GM06990 (cell line): ENCODE data around the gene NR3C1.
A peak's percentile ranks its signal among the peaks of the same experiment; 100 is the strongest.

Experiments
- DNase-seq: peaks from one replicate; pipeline ENCODE4 v3.0.0-alpha.2; 2011; ENCODE audit not compliant: insufficient read length; ENCODE audit errors: extremely low read depth
- H3K27me3 ChIP-seq: replicated peaks from 2 replicates; pipeline ENCODE4 v1.6.0; 2011; ENCODE audit warnings: low read length; ENCODE audit not compliant: control insufficient read depth, insufficient read depth
- H3K36me3 ChIP-seq: 2 replicates; pipeline ENCODE4 v1.5.1; 2011; ENCODE audit warnings: low read length; ENCODE audit not compliant: control insufficient read depth, insufficient read depth
- H3K4me3 ChIP-seq: replicated peaks from 2 replicates; pipeline ENCODE4 v1.5.1; 2011; ENCODE audit warnings: low read depth, mild to moderate bottlenecking, control low read depth, low read length
- TF ChIP-seq, protein P1 (sequence below): IDR thresholded peaks from 2 replicates; pipeline ENCODE4 v1.5.1; 2011; ENCODE audit warnings: low read length, control low read depth, mild to moderate bottlenecking, inconsistent platforms; ENCODE audit not compliant: insufficient read depth, poor library complexity, severe bottlenecking

Gene NR3C1

DNA sequence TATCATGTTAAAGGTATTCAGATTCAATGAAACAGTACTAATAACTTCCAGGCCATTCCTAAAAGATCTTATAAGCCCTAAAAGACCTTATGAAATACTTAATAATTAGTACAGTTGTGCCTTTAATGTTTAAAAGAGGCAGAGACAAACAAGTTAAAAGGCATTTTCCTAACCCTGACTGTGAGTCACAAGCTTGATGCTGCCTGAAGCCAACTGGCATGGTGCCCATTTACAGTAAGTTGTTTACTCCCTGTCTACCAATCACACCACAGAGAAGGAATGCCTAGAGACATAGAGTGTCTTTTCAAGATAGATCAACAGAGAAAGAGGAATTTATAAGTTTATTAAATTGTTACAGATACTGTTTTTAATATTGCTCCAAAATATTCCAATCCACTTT, 47.8 kb downstream of the NR3C1 start:
- Histone ChIP-seq H3K27me3 (no peaks in the 10 kb centered on the region), H3K36me3 (peaks cover 2% of the 10 kb centered on the region; the same call in 1 of the 2 replicates), H3K4me3 (no peak overlapping the region)
- TF ChIP-seq, protein P1, sequence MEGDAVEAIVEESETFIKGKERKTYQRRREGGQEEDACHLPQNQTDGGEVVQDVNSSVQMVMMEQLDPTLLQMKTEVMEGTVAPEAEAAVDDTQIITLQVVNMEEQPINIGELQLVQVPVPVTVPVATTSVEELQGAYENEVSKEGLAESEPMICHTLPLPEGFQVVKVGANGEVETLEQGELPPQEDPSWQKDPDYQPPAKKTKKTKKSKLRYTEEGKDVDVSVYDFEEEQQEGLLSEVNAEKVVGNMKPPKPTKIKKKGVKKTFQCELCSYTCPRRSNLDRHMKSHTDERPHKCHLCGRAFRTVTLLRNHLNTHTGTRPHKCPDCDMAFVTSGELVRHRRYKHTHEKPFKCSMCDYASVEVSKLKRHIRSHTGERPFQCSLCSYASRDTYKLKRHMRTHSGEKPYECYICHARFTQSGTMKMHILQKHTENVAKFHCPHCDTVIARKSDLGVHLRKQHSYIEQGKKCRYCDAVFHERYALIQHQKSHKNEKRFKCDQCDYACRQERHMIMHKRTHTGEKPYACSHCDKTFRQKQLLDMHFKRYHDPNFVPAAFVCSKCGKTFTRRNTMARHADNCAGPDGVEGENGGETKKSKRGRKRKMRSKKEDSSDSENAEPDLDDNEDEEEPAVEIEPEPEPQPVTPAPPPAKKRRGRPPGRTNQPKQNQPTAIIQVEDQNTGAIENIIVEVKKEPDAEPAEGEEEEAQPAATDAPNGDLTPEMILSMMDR = no peak
- DNase-seq = no peak

DNA sequence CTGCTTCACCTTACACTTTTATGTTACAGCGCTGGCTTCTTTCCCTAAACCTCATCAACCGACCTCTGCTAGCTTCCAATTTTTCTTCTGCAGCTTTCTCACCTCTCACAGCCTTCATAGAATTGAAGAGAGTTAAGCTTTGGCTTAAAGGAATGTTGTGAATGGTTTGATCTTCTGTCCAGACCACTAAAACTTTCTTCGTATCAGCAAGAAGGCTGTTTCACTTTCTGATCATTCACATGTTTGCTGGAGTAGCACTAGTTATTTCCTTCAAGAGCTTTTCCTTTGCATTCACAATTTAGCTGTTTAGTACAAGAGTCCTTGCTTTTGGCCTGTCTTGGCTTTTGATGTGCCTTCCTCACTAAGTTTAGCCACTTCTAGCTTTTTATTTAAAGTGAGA, 49.5 kb downstream of the NR3C1 start:
- H3K4me3 ChIP-seq = peak overlapping the region; percentile 4
- TF ChIP-seq, protein P1 = no peak
- DNase-seq = no peak
- peaks cover 2% of the 10 kb centered on the region; the same call in 1 of the 2 replicates for H3K36me3 ChIP-seq
- H3K27me3 ChIP-seq = no peaks in the 10 kb centered on the region

DNA sequence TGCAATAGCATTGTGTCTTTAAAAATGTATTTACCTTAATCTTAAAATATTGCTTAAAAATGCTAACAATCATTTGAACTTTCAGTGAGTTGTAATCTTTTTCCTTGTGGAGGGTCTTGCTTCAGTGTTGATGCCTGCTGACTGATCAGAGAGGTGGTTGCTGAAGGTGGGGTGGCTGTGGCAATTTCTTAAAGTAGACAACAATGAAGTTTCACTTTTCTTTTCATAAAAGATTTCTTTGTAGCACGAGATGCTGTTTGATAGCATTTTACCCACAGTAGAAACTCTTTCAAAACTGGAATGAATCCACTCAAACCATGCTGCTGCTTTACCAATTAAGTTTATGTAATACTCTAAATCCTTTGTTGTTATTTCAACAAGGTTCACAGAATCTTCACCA, 50.8 kb downstream of the NR3C1 start:
- Histone ChIP-seq H3K4me3 (no peak overlapping the region), H3K36me3 (peaks cover 2% of the 10 kb centered on the region; the same call in 1 of the 2 replicates)
- TF ChIP-seq, protein P1 = no peak

DNA sequence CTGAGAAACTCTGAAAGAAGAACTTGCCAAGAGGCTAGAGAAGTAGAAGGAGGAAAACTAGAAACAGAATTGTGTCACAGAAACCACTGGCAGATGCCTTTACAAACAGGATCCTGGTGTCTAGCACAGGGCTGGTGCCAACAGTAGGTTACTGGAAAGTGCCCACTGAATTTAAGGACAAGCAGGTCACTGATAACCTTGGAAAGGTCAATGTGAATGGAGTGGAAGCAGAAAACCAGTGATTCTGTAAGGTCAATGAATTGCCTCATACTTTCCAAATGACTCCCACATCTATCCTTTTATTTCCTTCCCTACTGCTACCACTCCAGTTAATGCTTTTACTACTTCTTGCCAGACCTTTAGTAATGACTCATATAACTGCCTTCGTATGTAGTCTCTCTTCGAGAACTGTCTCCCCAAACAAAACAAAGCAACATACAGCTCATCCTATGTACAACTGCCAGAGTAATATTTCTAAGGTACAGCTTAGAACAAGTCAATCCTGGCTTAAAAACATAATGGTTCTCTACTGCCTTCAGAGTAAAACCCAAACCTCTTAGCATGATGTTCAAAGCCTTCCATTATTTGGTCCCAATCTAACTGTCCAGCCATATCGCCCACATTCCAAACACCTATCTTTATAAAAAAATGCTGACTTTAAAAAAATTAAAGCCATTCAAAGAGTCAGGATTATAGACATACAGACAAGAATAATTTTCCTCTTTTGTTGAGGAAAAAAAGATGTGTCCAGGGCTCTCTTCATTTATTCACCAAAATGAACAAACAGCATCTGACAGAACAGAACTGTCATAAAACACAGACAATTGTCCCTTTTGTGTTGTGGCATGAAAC, 52.5 kb downstream of the NR3C1 start:
- Histone ChIP-seq H3K27me3 (no peaks in the 10 kb centered on the region), H3K4me3 (no peak overlapping the region), H3K36me3 (peaks cover 3% of the 10 kb centered on the region)
- TF ChIP-seq, protein P1 = no peak
- peak; percentile 40 for DNase-seq

More for the DNA sequence above, 50.8 kb downstream of the NR3C1 start:
- DNase-seq = no peak
- no peaks in the 10 kb centered on the region for H3K27me3 ChIP-seq

DNA sequence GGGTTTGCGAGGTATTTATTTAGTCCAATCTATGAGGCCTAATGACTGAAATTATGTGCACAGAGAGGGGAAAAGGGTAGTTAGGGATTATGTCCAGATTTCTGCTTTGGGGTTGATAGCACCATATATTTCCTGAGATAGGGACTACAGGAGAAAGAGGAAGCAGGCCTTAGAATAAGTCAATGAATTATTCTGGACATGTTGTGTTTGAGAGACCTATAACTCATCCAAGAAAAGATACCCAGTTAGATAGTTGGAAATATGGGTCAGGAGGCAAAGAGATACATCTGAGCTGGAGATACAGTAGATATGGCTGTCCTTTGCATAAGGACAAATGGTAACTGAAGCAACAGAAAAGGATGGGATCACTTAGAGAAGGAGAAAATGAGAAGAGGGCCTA, 53.1 kb downstream of the NR3C1 start:
- Histone ChIP-seq H3K4me3 (no peak overlapping the region), H3K36me3 (peaks cover 5% of the 10 kb centered on the region), H3K27me3 (no peaks in the 10 kb centered on the region)
- TF ChIP-seq, protein P1 = no peak
- DNase-seq = no peak

DNA sequence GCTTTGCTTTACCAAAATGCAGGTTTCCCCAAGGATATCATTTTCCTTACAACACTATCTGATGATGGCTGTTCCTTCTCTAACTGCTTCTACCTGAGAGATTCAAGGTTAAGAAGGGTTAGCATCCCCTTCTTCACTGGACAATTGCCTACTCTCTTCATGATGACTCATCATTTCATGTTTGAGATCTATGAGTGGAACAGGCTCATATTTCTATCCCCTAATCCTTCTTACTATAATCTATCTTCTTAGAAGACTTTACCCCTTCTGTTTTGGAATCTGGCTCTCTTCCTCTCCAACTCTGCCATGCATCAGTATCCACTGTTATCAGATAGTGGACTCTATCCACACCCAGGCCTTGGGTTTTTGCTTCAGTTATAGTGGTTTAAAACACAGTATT, 54.3 kb downstream of the NR3C1 start:
- DNase-seq = no peak
- H3K27me3 ChIP-seq = no peaks in the 10 kb centered on the region
- H3K36me3 ChIP-seq = peaks cover 7% of the 10 kb centered on the region
- no peak overlapping the region for H3K4me3 ChIP-seq
- TF ChIP-seq, protein P1 = no peak
